ENCODE measurements around the gene GRB14.

DNA sequence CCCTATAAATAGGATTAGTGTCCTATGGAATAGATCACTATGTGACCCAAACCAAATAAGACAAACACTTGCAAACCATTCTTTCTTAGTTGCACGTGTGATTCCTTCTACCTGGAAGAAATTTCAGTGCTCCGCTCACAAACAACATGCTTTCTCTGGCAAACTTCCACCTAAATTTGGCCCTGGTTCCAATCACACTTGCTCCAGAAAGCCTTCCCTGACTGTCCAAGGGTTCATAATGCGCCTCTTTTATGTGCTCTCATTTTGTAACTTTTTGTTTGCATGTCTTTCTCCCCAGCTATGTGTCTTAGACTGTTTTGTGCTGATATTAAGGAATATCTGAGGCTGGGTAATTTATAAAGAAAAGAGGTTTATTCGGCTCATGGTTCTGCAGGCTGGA, 69.8 kb downstream of the GRB14 start:
- TF ChIP-seq, protein P1, sequence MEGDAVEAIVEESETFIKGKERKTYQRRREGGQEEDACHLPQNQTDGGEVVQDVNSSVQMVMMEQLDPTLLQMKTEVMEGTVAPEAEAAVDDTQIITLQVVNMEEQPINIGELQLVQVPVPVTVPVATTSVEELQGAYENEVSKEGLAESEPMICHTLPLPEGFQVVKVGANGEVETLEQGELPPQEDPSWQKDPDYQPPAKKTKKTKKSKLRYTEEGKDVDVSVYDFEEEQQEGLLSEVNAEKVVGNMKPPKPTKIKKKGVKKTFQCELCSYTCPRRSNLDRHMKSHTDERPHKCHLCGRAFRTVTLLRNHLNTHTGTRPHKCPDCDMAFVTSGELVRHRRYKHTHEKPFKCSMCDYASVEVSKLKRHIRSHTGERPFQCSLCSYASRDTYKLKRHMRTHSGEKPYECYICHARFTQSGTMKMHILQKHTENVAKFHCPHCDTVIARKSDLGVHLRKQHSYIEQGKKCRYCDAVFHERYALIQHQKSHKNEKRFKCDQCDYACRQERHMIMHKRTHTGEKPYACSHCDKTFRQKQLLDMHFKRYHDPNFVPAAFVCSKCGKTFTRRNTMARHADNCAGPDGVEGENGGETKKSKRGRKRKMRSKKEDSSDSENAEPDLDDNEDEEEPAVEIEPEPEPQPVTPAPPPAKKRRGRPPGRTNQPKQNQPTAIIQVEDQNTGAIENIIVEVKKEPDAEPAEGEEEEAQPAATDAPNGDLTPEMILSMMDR (IDR thresholded peaks at IDR 0.05 in 4 of 5, conservative IDR thresholded peaks at IDR 0.05 in 1 of 5), result no peak
- no peak for TF ChIP-seq POLR2A (IDR thresholded peaks at IDR 0.05)
